Measurements from ENCODE around the gene ZNF814. TPM values are rescaled to one million over a fixed set of nuclear protein-coding genes. Genes with fewer than 3 reads are reported as not detected.
"Not testable (repeated sequence)": the region's sequence is repeated elsewhere in the genome, so short reads cannot be mapped to it uniquely, and the experiment has no call there.

Gene ZNF814
- total RNA-seq, 1 donor from 2014 or later, result 56.2 TPM

- peak overlapping the region; percentile 94 for H3K4me3 Mint-ChIP-seq
- no peak for DNase-seq (ENCODE audit: low spot score in 2 of 2, unreplicated experiment in 2 of 2)
- no peaks in the 10 kb centered on the region for H3K9me3 Mint-ChIP-seq
- no peaks in the 10 kb centered on the region for H3K27me3 Mint-ChIP-seq (ENCODE audit: low read depth)
- no peak for TF ChIP-seq CTCF (IDR thresholded peaks at IDR 0.05; ENCODE audit: unreplicated experiment)
- peak overlapping the region; percentile 64 for H3K27ac Mint-ChIP-seq
- H3K4me1 Mint-ChIP-seq, result peaks cover 17% of the 10 kb centered on the region
- peaks cover 31% of the 10 kb centered on the region for H3K36me3 Mint-ChIP-seq
Observed at GRCh38 chr19:57914531-57914930, 25.7 kb upstream of the ZNF814 start.

DNA sequence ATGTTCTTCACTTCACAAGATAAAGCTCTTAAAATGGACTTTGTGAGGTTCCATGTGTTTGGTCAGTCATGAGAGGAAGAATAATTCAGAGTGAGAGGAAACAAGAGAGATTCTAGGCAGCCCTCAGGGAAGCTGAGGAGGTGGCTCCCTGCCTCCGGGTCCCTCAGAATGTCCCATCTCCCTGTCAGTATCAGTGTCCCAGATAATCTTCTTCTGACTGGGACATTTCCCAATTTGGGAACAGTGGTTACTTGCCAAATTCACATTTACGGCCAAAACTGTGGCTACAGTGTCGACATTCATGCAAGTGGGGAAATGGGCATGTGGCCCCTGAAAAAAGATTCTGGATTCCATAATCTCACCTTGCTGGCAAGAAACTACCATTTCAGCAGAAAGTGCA lies 18.6 kb upstream of the ZNF814 start:
- no peak for DNase-seq (ENCODE audit: low spot score in 2 of 2, unreplicated experiment in 2 of 2)
- Mint-ChIP-seq H3K9me3 (no peaks in the 10 kb centered on the region), H3K4me1 (peaks cover 3% of the 10 kb centered on the region), H3K4me3 (no peak overlapping the region), H3K27ac (no peak overlapping the region), H3K36me3 (peaks cover 37% of the 10 kb centered on the region), H3K27me3 (ENCODE audit: low read depth) (no peaks in the 10 kb centered on the region)
- TF ChIP-seq CTCF (IDR thresholded peaks at IDR 0.05; ENCODE audit: unreplicated experiment), result no peak

DNA sequence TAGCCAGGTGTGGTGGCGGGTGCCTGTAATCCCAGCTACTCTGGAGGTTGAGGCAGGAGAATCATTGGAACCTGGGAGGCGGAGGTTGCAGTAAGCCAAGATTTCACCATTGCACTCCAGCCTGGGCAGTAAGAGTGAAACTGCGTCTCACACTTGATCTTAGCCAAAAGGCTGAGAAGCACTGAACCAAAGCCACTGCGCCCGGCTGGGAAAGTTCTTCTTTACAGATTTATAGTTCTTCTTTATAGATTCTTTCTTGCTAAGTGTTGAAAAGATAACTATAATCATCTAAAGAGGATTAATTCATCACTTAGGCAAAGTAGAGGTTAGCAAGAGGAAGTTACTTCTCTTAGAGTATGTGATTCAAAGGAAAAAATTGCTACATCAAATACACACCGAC lies 16.4 kb upstream of the ZNF814 start:
- H3K9me3 Mint-ChIP-seq, result no peaks in the 10 kb centered on the region
- DNase-seq (ENCODE audit: low spot score in 2 of 2, unreplicated experiment in 2 of 2), result no peak

DNA sequence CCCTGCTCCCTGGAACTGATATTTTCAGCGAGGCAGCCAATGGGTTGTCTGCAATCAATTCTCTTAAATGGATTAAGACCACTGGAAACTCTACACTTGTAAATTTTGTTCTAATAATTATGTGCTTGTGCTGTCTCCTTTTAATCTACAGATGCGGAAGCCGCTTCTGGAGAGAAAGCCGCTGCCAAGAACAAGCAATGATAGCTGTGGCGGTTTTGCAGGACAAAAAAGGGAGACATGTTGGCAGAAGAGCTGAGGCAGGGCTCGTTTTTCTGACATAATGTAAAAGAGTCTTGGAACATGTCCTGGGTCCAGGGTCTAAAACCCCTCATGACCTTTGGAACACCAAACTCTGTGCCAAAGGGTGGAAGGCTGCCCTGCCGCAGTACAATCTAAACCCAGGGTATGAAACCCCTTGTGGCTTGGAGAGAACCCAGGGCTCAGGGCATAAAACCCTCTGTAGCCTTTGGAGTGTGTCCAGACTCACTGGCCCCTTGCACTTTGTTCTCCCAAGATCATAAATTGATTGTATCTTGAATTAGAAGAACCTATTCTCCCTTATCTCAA lies 14.9 kb upstream of the ZNF814 start:
- no peaks in the 10 kb centered on the region for H3K27me3 Mint-ChIP-seq (ENCODE audit: low read depth)
- H3K4me1 Mint-ChIP-seq, result peaks cover 21% of the 10 kb centered on the region
- no peaks in the 10 kb centered on the region for H3K9me3 Mint-ChIP-seq
- H3K4me3 Mint-ChIP-seq, result no peak overlapping the region
- DNase-seq (ENCODE audit: low spot score in 2 of 2, unreplicated experiment in 2 of 2), result no peak
- TF ChIP-seq CTCF (IDR thresholded peaks at IDR 0.05; ENCODE audit: unreplicated experiment), result no peak
- no peak overlapping the region for H3K27ac Mint-ChIP-seq
- peaks cover 19% of the 10 kb centered on the region for H3K36me3 Mint-ChIP-seq

More for the DNA sequence above, 16.4 kb upstream of the ZNF814 start:
- Mint-ChIP-seq H3K4me3 (no peak overlapping the region), H3K27me3 (ENCODE audit: low read depth) (no peaks in the 10 kb centered on the region), H3K27ac (no peak overlapping the region), H3K4me1 (peaks cover 8% of the 10 kb centered on the region), H3K36me3 (peaks cover 23% of the 10 kb centered on the region)
- no peak for TF ChIP-seq CTCF (IDR thresholded peaks at IDR 0.05; ENCODE audit: unreplicated experiment)

GRCh38 chr19:57900311-57900710 lies 11.5 kb upstream of the ZNF814 start:
- H3K4me1 Mint-ChIP-seq, result peaks cover 44% of the 10 kb centered on the region
- H3K27me3 Mint-ChIP-seq (ENCODE audit: low read depth), result no peaks in the 10 kb centered on the region
- no peaks in the 10 kb centered on the region for H3K36me3 Mint-ChIP-seq
- H3K27ac Mint-ChIP-seq, result peak overlapping the region; percentile 53
- no peak for TF ChIP-seq CTCF (IDR thresholded peaks at IDR 0.05; ENCODE audit: unreplicated experiment)
- no peak for DNase-seq (ENCODE audit: low spot score in 2 of 2, unreplicated experiment in 2 of 2)
- no peaks in the 10 kb centered on the region for H3K9me3 Mint-ChIP-seq
- H3K4me3 Mint-ChIP-seq, result no peak overlapping the region

- not testable (repeated sequence) for DNase-seq (ENCODE audit: low spot score in 2 of 2, unreplicated experiment in 2 of 2); H3K27me3 Mint-ChIP-seq (ENCODE audit: low read depth); H3K4me3 Mint-ChIP-seq
- peak overlapping the region; percentile 89 for H3K27ac Mint-ChIP-seq
- H3K4me1 Mint-ChIP-seq, result peaks cover 29% of the 10 kb centered on the region
- peaks cover 21% of the 10 kb centered on the region for H3K9me3 Mint-ChIP-seq
- H3K36me3 Mint-ChIP-seq, result peaks cover 30% of the 10 kb centered on the region
Observed at GRCh38 chr19:57890706-57891105, 1.9 kb upstream of the ZNF814 start.

Data from mesothelial cell of epicardium (in vitro differentiated cells).